Skeletal muscle satellite cell (primary cell): Measurements from ENCODE around the gene DMXL1.
"Not testable (repeated sequence)": the region's sequence is repeated elsewhere in the genome, so short reads cannot be mapped to it uniquely, and the experiment has no call there.

Source experiments
- H3K27me3 ChIP-seq: 2 replicates; pipeline ENCODE4 v1.7.0; 2013; ENCODE audit warnings: low read length; ENCODE audit not compliant: control insufficient read depth, insufficient read depth
- H3K36me3 ChIP-seq: 2 replicates; pipeline ENCODE4 v1.7.0; 2013; ENCODE audit warnings: mild to moderate bottlenecking, control low read depth, low read length; ENCODE audit not compliant: insufficient read depth
- H3K4me1 ChIP-seq: 2 replicates; pipeline ENCODE4 v1.7.0; 2013; ENCODE audit warnings: low read length; ENCODE audit not compliant: control insufficient read depth, insufficient read depth
- H3K4me2 ChIP-seq: 2 replicates; pipeline ENCODE4 v1.7.0; 2013; ENCODE audit warnings: mild to moderate bottlenecking, low read length
- H3K4me3 ChIP-seq: 2 replicates; pipeline ENCODE4 v1.7.0; 2013; ENCODE audit warnings: low read length
- H3K9ac ChIP-seq: 2 replicates; pipeline ENCODE4 v1.7.0; 2013; ENCODE audit warnings: mild to moderate bottlenecking, low read depth, low read length, moderate library complexity
- H3K9me3 ChIP-seq: replicated peaks from 2 replicates; pipeline ENCODE4 v1.7.0; 2013; ENCODE audit warnings: mild to moderate bottlenecking, control low read depth, low read length

DMXL1 gene

DNA sequence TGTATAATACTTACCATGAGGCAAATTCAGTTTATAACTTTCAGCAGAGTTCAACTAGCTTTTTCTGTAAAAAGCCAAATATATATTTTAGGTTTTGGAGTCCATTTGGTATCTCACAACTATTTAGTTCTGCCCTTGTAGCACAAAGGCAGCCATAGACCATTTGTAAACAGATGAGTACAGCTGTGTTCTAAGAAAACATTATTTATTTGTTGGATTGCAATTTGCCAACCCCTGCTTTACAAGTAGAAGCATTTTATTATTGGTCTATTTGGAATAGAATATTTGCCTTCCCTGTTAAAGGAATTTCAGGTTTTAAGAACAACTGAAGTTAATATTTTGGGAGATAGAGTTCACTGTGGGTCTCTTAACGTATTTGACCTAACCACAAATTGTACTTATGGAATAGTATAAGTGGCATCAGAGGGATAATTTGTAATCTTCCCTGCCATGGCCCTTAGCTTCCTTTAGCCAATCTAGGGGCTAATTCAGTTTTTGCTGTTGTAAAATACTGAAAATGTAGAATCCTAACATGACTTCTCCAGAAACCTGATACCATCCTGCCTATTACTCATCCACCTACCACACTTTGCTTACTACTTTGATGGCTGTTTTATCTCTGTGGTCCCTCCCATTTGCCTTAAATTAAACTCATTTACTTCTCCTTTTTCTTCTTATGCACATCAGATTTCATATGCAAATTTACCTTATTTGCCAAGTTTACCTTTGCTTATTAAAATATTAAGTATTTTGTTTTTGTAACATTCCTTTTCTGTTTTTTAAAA is 109.2 kb downstream of the DMXL1 start:
- no peak overlapping the region for H3K9ac ChIP-seq
- peaks cover 4% of the 10 kb centered on the region for H3K36me3 ChIP-seq
- H3K27me3 ChIP-seq: no peaks in the 10 kb centered on the region
- H3K4me1 ChIP-seq: peaks cover 6% of the 10 kb centered on the region
- H3K9me3 ChIP-seq: no peaks in the 10 kb centered on the region
- H3K4me3 ChIP-seq: no peak overlapping the region
- no peak overlapping the region for H3K4me2 ChIP-seq

- H3K4me1 ChIP-seq, H3K9ac ChIP-seq, H3K27me3 ChIP-seq, H3K4me3 ChIP-seq, H3K9me3 ChIP-seq, H3K4me2 ChIP-seq, H3K36me3 ChIP-seq: not testable (repeated sequence)
Measured at GRCh38 chr5:119185512-119185911, 114.6 kb downstream of the DMXL1 start.

GRCh38 chr5:119187776-119188529 is 117.1 kb downstream of the DMXL1 start:
- no peak overlapping the region for H3K4me2 ChIP-seq
- no peaks in the 10 kb centered on the region for H3K27me3 ChIP-seq
- no peak overlapping the region for H3K9ac ChIP-seq
- no peaks in the 10 kb centered on the region for H3K36me3 ChIP-seq
- no peaks in the 10 kb centered on the region for H3K4me1 ChIP-seq
- H3K9me3 ChIP-seq: no peaks in the 10 kb centered on the region
- no peak overlapping the region for H3K4me3 ChIP-seq

GRCh38 chr5:119190470-119191095 is 119.7 kb downstream of the DMXL1 start:
- Histone ChIP-seq H3K9me3 (no peaks in the 10 kb centered on the region), H3K4me2 (no peak overlapping the region), H3K4me1 (no peaks in the 10 kb centered on the region), H3K27me3 (no peaks in the 10 kb centered on the region), H3K36me3 (no peaks in the 10 kb centered on the region), H3K9ac (no peak overlapping the region), H3K4me3 (no peak overlapping the region)

DNA sequence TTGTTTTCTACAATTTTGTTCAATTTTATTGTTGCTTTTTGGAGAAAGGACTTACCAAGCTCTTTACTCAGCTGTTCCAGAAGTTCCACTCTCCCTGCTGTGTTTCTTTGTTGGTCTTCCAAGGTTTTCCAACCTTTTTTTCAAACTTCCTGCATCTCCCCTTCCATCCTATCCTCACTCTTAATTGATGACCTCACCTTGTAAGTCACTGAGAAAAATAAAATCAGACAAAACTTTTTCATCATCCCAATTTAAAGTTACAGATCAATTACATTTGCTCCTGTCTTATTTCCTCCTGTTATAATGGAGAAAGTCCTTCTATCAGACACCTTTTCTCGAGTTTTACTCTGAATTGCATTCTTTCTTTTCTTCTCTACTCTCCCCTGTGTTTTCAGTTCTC is 121.1 kb downstream of the DMXL1 start:
- H3K36me3 ChIP-seq: no peaks in the 10 kb centered on the region
- no peak overlapping the region for H3K4me3 ChIP-seq
- no peaks in the 10 kb centered on the region for H3K4me1 ChIP-seq
- H3K9ac ChIP-seq: no peak overlapping the region
- no peaks in the 10 kb centered on the region for H3K9me3 ChIP-seq
- no peaks in the 10 kb centered on the region for H3K27me3 ChIP-seq
- no peak overlapping the region for H3K4me2 ChIP-seq

DNA sequence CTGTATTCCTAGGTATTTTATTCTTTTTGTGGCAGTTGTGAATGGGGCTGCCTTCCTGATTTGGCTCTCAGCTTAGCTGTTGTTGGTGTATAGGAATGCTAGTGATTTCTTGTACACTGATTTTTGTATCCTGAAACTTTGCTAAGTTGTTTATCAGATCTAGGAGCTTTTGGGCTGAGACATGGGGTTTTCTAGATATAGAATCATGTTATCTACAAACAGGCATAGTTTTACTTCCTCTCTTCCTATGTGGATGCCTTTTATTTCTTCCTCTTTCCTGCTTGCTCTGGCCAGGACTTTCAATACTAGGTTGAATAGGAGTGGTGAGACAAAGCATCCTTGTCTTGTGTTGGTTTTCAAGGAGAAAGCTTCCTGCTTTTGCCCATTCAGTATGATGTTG is 129.9 kb downstream of the DMXL1 start:
- Histone ChIP-seq H3K36me3 (peaks cover 19% of the 10 kb centered on the region), H3K4me1 (no peaks in the 10 kb centered on the region), H3K4me2 (no peak overlapping the region), H3K9ac (no peak overlapping the region), H3K9me3 (no peaks in the 10 kb centered on the region), H3K27me3 (no peaks in the 10 kb centered on the region), H3K4me3 (no peak overlapping the region)

DNA sequence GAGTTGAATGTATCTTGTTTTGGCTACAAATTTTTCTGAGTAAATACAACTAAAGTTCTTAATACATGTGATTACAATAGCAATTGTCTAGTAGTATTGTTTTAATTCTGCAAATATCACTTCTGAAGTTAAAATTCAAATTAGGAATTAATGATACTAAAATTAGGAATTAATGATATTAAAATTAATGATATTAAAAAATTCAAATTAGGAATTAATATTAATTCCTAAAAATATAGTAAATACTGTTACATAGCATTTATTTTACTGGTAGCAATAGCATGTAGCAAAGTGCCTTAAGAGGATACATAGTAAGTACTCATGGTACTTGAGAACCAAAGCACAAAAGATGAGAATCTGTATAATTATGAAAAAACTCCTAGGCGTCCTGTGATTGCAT is 136.2 kb downstream of the DMXL1 start:
- Histone ChIP-seq H3K36me3 (no peaks in the 10 kb centered on the region), H3K4me2 (no peak overlapping the region), H3K4me1 (no peaks in the 10 kb centered on the region), H3K9ac (no peak overlapping the region), H3K4me3 (no peak overlapping the region), H3K27me3 (no peaks in the 10 kb centered on the region), H3K9me3 (no peaks in the 10 kb centered on the region)

DNA sequence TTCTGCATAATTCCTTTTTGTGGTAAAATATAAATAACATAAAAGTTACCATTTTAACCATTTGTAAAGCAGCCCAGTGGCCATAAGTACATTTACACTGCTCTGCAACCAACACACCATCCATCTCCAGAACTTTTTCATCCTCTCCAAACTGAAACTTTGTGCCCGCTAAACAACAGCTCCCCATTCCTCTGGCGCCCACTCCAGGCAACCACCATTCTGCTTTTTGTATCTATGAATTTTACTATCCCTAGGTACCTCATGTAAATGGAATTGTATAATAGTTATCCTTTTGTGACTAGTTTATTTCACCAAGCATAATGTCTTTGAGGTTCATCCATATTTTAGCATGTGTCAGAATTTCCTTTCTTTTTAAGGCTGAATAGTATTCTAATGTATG is 141.1 kb downstream of the DMXL1 start:
- Histone ChIP-seq H3K27me3 (no peaks in the 10 kb centered on the region), H3K36me3 (no peaks in the 10 kb centered on the region), H3K9ac (no peak overlapping the region), H3K4me3 (no peak overlapping the region), H3K4me2 (no peak overlapping the region), H3K9me3 (no peaks in the 10 kb centered on the region), H3K4me1 (no peaks in the 10 kb centered on the region)

GRCh38 chr5:119212676-119213075 is 141.8 kb downstream of the DMXL1 start:
- no peak overlapping the region for H3K4me3 ChIP-seq
- no peak overlapping the region for H3K9ac ChIP-seq
- no peaks in the 10 kb centered on the region for H3K36me3 ChIP-seq
- H3K4me2 ChIP-seq: no peak overlapping the region
- H3K9me3 ChIP-seq: no peaks in the 10 kb centered on the region
- no peaks in the 10 kb centered on the region for H3K27me3 ChIP-seq
- H3K4me1 ChIP-seq: no peaks in the 10 kb centered on the region

GRCh38 chr5:119217183-119217582 is 146.3 kb downstream of the DMXL1 start:
- H3K9me3 ChIP-seq: no peaks in the 10 kb centered on the region
- H3K27me3 ChIP-seq: no peaks in the 10 kb centered on the region
- H3K4me2 ChIP-seq: no peak overlapping the region
- H3K4me1 ChIP-seq: peaks cover 6% of the 10 kb centered on the region
- H3K4me3 ChIP-seq: no peak overlapping the region
- no peak overlapping the region for H3K9ac ChIP-seq
- peaks cover 17% of the 10 kb centered on the region for H3K36me3 ChIP-seq

DNA sequence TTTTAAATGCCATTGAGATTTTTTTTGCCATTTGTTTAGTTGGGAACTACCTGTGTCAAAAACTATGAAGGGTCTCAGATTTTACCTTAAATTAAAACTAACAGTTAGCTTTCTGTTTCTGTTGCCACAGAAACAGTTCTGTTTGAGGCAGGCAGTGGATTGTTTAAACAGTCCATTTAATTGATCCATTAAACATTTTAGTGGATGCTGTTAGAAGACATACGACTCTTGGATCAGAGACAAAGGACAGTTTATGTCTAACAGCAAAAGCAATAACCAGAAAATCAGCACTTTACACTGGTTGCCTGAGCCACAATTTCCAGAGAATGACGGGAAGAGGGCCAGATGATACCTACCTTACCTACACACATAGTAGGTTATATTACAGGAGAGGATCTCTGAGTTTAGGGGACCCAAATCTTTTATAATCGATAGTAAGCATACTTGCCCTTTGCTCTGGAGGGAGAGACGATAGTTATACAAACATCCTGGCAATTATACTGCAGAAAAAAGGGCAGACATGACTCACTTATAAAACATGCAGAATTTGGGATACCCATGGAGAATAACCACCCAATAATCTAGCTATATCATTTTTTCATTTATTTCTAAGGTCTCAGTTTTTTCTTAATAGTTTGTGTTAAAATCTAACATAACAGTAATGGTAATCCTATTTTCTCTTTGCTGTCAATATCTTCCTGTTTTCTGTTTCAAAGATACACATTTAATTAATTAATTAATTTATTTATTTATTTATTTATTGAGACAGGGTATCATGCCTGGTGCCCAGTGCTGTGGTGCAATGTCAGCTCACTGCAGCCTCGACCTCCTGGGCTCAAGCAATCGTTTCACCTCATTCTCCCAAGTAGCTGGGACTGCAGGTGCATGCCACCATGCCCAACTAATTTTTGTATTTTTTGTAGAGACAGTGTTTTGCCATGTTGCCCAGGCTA is 148.2 kb downstream of the DMXL1 start:
- Histone ChIP-seq H3K36me3 (peaks cover 17% of the 10 kb centered on the region), H3K4me2 (no peak overlapping the region), H3K9me3 (no peaks in the 10 kb centered on the region), H3K9ac (no peak overlapping the region), H3K4me3 (no peak overlapping the region), H3K4me1 (peaks cover 6% of the 10 kb centered on the region), H3K27me3 (no peaks in the 10 kb centered on the region)
